ENCODE measurements around the gene ACTA1.
"Not testable (repeated sequence)": the region's sequence is repeated elsewhere in the genome, so short reads cannot be mapped to it uniquely, and the experiment has no call there.

ACTA1 gene

DNA sequence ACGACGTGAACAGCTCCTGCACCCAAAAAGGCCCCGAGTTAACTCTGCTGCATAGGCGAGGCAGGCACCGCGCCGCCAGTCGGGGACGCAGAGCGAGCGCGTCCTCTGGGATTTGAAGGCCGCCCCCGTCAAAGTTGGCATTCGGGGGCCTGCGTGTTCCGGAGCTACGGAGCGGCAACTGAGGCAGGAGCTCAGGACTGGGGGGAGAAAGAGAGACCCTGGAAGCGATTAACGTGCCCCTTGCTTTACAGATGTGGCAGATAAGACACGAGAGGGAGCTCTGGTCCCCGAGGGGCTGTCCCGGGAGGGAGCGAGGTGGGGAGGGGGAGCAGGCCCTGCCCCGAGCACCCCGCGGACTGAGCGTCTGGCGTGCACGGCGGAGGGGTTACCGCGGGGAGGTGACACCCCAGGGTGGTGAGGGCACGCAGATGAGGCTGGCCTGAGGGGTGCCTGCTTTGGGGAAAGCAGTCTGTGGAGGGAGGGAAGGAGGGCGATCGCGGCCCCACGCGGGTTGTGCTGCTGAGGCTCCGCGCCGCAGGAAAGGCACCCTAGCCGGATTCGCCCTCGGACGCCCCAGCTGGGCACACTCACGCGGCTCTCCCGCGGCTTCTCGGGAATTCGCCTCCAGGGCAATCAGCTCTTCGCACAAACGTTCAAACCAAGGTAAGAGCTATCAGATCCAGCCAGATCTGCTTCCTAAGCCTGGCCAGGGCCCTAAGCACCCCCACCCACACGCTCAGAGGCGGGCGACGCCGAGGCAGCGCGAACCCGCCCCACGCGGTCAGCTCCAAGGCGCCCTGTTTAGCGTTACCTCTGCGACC, 26.5 kb downstream of the ACTA1 start:
- DNase-seq: no peak

DNA sequence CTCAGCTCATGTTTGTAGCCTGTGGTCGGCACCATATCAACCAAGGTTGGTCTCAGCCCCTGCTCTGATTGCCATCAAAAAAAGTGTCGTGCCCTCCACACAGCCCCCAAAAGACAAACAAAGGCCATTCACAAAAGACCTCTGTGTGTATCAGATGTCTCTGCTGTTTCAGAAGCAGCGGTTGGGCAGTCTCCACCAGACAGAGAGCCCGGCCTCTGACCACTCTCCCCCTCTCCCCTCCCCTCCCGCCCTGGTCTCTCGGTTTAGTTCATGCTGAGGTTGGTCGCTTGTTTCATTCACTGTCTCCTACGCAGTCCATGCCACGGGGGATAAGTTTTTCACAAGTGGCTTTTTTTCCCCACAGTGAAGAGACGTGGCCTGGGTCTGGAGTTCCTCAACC, 27.1 kb downstream of the ACTA1 start:
- no peak for DNase-seq

DNA sequence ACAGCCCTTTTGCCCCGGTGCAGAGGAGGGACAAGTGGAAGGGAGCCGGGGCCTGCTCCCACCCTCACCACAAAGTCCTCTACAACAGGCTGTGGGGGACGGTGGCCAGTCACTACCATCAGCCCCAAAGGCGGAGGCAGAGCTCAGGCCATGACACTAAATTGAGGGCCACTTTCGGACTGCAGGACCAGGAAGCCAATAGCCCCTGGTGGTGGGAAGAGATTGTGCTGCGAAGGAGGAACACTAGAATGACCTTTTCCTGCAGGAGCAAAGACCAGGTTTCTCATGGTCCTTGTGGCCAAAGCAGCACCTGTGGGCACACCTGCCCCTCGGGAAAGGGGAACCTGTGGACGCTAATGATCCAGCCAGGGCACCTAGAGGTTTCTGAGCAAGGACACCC, 30.3 kb downstream of the ACTA1 start:
- DNase-seq: no peak

DNA sequence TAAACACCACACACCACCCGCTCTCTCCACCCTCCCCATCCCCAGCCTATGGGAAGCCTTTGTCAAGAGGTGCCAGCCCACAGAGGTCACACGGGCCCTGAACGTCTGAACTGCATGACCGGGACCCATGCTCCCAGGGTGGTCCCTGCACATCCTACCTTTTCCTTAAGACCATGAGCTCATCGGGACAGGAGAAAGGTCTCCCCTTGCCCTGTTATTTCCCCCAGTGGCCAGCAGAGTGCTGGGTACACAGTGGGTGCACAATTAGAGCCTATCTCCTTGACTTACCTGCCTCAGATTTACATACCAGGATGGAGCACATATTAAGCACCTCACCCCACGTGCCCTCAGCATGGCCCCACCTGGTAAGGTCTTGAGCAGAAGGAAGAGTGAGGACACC, 30.9 kb downstream of the ACTA1 start:
- no peak for DNase-seq

DNA sequence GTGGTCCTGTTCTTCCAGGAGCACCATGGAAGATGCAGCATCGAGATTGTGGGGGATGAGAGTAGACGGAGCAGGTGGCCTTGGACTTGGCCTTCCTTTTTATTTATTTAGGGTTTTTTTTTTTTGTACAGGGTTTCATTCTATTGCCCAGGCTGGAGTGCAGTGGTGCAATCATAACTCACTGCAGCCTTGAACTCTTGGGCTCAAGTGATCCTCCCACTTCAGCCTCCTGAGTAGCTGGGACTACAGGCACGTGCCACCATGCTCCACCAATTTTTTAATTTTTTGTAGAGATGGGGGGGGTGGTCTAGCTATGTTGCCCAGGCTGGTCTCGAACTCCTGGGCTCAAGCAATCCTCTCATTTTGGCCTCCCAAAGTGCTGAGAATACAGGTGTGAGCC, 31.6 kb downstream of the ACTA1 start:
- DNase-seq: not testable (repeated sequence)

DNA sequence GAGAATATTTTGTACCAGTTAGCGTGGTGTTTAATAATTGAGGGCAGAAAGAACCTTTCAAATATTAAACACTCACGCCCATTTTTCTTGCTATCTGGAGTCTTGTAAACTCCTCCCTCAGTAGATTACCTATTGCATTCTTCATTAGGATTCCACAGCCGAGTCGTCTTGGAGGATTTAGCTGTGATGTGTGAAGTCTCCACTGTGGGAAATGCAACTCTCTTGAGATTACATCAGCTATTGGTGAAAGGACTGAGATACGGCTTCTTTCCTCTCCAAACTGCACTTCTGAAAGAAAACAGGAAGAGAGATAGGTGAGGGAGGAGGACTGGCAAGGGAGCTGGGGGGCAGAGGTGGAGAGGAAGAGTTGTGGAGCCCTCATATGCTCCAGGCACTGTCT, 36.1 kb downstream of the ACTA1 start:
- DNase-seq: no peak

DNA sequence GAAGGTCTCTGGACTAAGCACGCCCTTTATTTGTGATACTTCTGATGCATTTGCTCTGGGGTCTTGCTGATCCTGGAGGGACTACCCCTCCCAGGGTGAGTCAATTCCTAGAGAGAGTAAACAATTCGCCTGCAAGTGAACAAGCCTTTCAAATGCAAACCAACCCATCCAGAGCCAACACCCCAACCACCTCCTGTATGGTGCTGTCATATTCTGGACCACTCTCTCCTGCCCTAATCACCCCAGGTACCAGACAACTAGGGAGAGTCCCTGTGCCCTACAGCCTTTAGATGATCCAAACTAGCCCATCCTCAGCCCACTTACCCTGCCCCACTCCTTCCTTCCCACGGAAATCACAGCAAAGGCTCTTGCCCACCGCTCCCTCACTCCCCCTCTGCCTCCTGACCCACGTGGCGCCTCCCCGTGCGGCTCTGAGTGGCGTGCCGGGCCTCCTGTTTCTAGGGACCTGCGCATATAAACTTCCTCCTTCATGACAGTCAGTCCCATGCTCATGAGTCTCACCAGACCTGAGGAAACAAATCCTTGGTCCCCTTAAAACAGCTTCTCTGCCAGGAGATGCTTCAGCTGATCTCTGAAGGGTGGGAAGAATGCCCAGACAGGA, 37.2 kb downstream of the ACTA1 start:
- DNase-seq: no peak

DNA sequence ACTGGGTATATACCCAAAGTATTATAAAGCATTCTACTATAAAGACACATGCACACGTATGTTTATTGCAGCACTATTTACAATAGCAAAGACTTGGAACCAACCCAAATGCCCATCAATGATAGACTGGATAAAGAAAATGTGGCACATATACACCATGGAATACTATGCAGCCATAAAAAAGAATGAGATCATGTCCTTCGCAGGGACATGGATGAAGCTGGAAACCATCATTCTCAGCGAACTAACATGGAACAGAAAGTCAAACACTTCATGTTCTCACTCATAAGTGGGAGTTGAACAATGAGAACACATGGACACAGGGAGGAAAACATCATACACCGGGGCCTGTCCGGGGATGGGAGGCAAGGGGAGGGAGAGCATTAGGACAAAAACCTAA, 39.4 kb downstream of the ACTA1 start:
- DNase-seq: not testable (repeated sequence)

DNA sequence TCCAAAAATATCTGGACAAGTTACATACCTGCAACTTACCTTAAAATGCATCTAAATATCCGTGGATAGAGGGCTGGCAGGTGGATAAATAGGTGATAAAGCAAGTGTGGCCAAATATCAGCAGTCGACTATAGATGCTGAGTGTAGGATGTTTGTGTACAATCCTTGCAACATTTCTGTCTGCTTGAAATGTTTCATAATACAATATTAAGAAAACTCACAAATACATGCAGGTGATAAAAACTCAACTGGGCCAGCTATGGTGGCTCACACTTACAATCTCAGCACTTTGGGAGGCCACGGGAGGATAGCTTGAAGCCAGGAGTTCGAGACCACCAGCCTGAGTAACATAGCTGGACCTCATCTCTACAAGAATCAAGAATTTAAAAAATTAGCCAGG, 41.0 kb downstream of the ACTA1 start:
- no peak for DNase-seq

DNA sequence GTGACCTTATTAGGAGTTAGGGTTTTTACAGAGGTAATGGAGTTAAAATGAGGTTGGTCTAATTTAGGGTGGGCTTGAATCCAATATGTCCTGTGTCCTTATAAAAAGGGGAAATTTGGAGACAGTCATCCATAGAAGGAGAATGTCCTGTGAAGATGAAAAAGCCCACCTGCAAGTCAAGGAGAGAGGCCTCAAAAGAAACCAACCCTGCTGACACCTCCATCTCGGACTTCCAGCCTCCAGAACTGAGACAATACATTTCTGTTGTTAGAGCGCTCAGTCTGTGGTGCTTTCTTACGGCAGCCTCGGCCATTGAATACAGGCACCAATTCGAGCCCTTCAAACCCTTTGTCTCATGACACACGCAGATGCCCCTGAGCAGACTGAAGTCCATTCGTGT, 43.8 kb downstream of the ACTA1 start:
- DNase-seq: no peak

DNA sequence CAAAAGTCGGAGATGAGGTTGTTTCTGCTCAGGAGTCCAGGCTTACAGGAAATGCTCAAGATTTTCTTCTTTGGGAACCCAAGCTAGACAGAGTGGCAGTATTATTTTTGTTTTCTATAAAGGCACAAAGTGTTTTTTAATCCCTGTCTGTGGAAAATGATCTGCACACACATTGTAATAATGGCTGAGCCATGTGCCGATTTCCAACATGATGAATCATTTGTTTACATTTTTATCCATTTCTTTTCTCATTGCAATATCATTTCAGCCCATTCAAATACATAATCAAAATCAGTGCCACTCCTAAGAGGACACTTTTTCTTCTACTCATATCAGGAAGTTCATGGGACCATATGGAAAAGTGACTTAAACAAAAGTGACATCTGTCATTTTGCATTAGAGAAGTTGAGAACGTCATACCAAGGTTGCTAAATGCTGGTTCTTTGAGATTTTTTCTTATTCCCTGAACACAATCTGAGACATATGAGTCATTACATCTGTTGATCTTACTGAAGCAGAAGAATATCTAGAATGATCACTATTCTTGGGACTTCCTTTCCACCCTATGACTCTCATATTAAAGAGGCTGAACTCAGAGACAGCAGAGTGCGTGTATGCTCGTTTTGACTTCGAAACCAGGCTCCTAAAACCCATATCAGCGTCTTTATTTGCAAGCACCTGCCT, 44.9 kb downstream of the ACTA1 start:
- DNase-seq: no peak

DNA sequence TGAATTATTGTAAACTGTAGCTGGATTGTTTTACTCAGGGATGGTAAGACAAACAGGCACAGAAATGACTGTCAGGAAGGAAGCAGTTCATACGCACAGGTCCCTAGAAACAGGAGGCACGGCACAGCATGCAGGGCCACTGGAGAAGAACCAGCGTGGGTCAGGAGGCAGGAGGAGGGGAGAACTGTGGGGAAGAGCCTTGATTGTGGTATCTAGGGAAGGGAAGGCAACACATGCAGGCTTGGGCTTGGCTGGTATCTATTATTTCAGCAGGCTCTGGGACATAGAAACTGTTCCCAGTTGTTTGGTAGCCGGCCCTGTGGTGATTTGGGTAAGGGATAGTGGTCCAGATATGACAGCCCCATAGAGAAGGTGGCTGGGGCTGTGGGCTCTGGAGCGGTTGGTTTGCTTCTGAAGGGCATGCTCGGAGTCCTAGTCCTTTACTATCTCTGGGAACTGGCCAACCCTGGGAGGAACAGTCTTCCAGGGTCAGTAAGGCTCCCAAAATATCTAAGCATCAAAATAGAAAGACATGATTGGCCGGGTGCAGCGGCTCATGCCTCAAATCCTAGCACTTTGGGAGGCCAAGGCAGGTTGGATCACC, 47.9 kb downstream of the ACTA1 start:
- DNase-seq: no peak

DNA sequence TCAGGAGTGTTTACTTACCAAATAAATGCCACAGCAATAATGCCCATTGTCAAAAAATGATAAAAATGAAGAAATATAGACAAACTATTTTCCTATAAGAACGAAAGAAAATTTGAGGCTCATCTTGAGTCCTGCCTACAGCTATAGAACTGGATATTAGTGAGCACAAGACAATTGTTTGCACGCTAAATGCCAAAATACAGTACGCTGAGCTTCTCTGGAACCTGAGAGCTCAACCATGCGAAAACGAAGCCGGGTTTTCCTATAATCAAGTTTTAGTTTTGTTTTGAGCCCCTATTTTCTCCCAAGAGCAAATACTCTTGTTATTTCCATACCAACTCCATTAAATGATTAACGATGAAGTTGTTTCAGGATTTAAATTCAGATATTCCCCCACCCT, 49.1 kb downstream of the ACTA1 start:
- DNase-seq: no peak

DNA sequence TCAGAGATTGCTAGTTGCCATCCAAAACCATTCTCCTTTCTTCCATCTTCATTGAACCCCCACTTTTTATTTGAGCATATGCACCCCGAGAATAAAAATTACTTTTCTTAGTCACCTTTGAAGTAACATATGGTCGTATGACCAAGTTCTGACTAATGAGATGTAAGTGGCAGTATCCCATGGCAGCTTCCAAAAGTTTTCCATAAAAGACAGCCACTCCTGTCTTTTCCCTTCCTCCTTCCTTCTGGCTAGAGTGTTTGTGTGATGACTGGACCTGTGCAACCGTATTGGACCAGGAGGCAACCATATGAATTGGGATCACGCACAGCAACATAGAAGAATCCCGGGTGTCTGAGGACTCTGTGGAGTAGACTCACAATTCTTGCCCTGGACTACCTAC, 49.9 kb downstream of the ACTA1 start:
- DNase-seq: no peak

DNA sequence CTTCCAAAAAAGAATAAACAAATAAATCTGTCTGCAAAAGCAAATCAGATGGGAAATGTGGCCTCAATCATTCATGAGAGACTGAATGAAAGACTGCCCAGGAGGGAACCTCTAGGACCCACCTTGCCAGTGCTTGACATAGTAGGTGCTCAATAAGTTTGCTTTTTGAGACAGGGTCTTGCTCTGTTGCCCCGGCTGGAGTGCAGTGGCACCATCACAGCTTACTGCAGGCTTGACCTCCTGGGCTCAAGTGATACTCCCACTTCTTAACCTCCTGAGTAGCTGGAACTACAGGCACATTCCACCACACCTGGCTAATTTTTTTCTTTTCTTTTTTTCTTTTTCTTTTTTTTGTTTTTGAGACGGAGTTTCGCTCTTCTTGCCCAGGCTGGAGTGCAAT, 50.7 kb downstream of the ACTA1 start:
- no peak for DNase-seq

Measured in fibroblast of skin of right quadriceps (primary cell).